ENCODE results near the gene PRUNE2.

DNA sequence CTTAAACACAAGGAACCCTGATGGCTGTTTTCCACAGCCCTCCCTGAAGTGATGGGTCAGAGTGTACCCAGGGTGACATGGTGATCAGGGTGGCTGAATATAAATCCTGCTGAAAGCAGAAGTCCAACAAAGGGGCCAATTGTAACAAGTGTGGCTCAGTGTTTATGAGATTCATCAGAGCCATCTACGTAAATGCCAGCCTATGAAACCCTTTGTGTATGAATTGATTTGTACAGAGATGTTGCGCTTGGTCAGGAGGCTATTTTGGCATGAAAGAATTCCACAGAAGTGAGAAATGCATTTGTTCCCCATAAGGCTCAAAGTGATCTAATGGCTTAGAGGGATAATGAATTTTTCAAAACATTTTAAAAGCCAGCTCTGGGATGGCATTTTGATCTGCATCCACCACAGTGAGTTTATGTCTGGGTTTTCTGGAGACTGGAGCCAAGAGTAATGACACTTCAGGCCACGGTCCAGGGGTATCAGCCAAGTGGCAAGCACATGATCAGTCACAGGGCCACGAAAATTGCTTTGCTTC, 12.4 kb downstream of the PRUNE2 start:
- TF ChIP-seq, protein P1, sequence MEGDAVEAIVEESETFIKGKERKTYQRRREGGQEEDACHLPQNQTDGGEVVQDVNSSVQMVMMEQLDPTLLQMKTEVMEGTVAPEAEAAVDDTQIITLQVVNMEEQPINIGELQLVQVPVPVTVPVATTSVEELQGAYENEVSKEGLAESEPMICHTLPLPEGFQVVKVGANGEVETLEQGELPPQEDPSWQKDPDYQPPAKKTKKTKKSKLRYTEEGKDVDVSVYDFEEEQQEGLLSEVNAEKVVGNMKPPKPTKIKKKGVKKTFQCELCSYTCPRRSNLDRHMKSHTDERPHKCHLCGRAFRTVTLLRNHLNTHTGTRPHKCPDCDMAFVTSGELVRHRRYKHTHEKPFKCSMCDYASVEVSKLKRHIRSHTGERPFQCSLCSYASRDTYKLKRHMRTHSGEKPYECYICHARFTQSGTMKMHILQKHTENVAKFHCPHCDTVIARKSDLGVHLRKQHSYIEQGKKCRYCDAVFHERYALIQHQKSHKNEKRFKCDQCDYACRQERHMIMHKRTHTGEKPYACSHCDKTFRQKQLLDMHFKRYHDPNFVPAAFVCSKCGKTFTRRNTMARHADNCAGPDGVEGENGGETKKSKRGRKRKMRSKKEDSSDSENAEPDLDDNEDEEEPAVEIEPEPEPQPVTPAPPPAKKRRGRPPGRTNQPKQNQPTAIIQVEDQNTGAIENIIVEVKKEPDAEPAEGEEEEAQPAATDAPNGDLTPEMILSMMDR (IDR thresholded peaks at IDR 0.05; ENCODE audit: control extremely low read depth in 1 of 3, insufficient read depth in 1 of 3, low read depth in 1 of 3, low read length in 3 of 3), result no peak
- TF ChIP-seq GTF2F1 (IDR thresholded peaks at IDR 0.05; ENCODE audit: borderline replicate concordance, low read depth, low read length) (no peak), SIX5 (IDR thresholded peaks at IDR 0.05; ENCODE audit: low read depth, low read length) (no peak), EP300 (IDR thresholded peaks at IDR 0.05; ENCODE audit: borderline replicate concordance in 1 of 2, low read depth in 2 of 2, low read length in 2 of 2) (no peak), TAF1 (IDR thresholded peaks at IDR 0.05; ENCODE audit: low read depth, low read length) (no peak), MAFK (IDR thresholded peaks at IDR 0.05; ENCODE audit: low read depth, low read length) (no peak), JUND (IDR thresholded peaks at IDR 0.05; ENCODE audit: low read length) (no peak), POLR2A (IDR thresholded peaks at IDR 0.05; ENCODE audit: control extremely low read depth in 1 of 2, low read depth in 2 of 2, low read length in 2 of 2) (no peak)
- TF ChIP-seq, protein P2, sequence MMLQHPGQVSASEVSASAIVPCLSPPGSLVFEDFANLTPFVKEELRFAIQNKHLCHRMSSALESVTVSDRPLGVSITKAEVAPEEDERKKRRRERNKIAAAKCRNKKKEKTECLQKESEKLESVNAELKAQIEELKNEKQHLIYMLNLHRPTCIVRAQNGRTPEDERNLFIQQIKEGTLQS (IDR thresholded peaks at IDR 0.05; ENCODE audit: insufficient read depth, low read depth, low read length), result no peak
- TF ChIP-seq, protein P3, sequence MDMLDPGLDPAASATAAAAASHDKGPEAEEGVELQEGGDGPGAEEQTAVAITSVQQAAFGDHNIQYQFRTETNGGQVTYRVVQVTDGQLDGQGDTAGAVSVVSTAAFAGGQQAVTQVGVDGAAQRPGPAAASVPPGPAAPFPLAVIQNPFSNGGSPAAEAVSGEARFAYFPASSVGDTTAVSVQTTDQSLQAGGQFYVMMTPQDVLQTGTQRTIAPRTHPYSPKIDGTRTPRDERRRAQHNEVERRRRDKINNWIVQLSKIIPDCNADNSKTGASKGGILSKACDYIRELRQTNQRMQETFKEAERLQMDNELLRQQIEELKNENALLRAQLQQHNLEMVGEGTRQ (IDR thresholded peaks at IDR 0.05; ENCODE audit: low read length), result no peak
- TF ChIP-seq, protein P4, sequence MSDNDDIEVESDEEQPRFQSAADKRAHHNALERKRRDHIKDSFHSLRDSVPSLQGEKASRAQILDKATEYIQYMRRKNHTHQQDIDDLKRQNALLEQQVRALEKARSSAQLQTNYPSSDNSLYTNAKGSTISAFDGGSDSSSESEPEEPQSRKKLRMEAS (IDR thresholded peaks at IDR 0.05), result no peak

Data from H1 (cell line).